ENCODE results near the gene CHMP2A. TPM values are rescaled to one million over a fixed set of nuclear protein-coding genes. Genes with fewer than 3 reads are reported as not detected.

Gene CHMP2A
- total and polyA plus RNA-seq, 2 of the 8 experiments (the other 6 are each of a cell fraction or from before 2014, with no cell fraction given): 70.0 to 132 TPM

DNA sequence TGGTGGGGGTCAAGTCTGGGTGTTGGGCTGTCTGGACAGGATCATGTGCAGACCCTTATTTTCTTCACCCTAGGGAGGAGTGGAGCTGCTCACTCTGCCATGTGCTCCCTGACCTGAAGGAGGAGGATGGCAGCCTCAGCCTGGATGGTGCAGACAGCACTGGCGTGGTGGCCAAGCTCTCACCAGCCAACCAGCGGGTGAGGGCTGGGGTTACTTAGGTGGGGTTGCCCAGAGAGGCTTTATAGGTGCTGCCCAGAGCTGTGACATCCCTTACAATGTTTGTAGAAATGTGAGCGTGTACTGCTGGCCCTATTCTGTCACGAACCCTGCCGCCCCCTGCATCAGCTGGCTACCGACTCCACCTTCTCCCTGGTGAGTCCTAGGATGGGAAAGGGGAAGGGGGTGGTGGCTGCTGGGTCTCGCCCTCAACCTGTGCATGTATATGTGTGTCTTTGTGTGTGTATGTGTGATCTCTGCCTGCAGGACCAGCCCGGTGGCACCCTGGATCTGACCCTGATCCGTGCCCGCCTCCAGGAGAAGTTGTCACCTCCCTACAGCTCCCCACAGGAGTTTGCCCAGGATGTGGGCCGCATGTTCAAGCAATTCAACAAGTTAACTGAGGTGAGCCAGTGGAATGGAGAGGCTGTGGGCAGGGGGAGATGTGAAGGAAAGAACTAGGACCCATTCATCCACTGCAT is 5.1 kb downstream of the CHMP2A start (continued):
- TF ChIP-seq, protein P1, sequence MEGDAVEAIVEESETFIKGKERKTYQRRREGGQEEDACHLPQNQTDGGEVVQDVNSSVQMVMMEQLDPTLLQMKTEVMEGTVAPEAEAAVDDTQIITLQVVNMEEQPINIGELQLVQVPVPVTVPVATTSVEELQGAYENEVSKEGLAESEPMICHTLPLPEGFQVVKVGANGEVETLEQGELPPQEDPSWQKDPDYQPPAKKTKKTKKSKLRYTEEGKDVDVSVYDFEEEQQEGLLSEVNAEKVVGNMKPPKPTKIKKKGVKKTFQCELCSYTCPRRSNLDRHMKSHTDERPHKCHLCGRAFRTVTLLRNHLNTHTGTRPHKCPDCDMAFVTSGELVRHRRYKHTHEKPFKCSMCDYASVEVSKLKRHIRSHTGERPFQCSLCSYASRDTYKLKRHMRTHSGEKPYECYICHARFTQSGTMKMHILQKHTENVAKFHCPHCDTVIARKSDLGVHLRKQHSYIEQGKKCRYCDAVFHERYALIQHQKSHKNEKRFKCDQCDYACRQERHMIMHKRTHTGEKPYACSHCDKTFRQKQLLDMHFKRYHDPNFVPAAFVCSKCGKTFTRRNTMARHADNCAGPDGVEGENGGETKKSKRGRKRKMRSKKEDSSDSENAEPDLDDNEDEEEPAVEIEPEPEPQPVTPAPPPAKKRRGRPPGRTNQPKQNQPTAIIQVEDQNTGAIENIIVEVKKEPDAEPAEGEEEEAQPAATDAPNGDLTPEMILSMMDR (IDR thresholded peaks at IDR 0.05; ENCODE audit: control extremely low read depth in 1 of 3, insufficient read depth in 1 of 3, low read depth in 1 of 3, low read length in 3 of 3): no peak
- no peak for TF ChIP-seq KDM1A (IDR thresholded peaks at IDR 0.05; ENCODE audit: borderline replicate concordance, low read length)

Measured in H1 (cell line).